NCI-H1694 treated with DMSO at 0.1 percent for 48 hours (cell line): ENCODE measurements around the gene ZCCHC7.

Experiments used
- DNase-seq: peaks from one replicate; lab custom pipeline; 2025; lab: John Stamatoyannopoulos, UW

Gene ZCCHC7

GRCh38 chr9:37406603-37407401 is 286.4 kb downstream of the ZCCHC7 start:
- DNase-seq = no peak

- DNase-seq = no peak
These were observed 287.1 kb downstream of the ZCCHC7 start for GRCh38 chr9:37407468-37407867.
